HPDE6-E6E7 (cell line): ENCODE data around the gene TSEN2.
"Not testable (repeated sequence)": the region's sequence is repeated elsewhere in the genome, so short reads cannot be mapped to it uniquely, and the experiment has no call there.

Experiments
- DNase-seq: peaks from one replicate; pipeline ENCODE4 v3.0.0; 2011; ENCODE audit warnings: missing footprints; ENCODE audit errors: extremely low spot score

Gene TSEN2

GRCh38 chr3:12452361-12453330 lies 31.6 kb upstream of the TSEN2 start:
- DNase-seq: no peak

GRCh38 chr3:12454076-12454815 lies 30.0 kb upstream of the TSEN2 start:
- DNase-seq: peak; percentile 35

- no peak for DNase-seq
Observed at GRCh38 chr3:12454816-12455121, 29.5 kb upstream of the TSEN2 start.

GRCh38 chr3:12455740-12456139 lies 28.5 kb upstream of the TSEN2 start:
- no peak for DNase-seq

- DNase-seq: no peak
Observed at GRCh38 chr3:12456441-12456840, 27.8 kb upstream of the TSEN2 start.

- DNase-seq: not testable (repeated sequence)
Observed at GRCh38 chr3:12457380-12457779, 26.9 kb upstream of the TSEN2 start.

GRCh38 chr3:12458901-12459300 lies 25.4 kb upstream of the TSEN2 start:
- no peak for DNase-seq

- no peak for DNase-seq
Observed at GRCh38 chr3:12460127-12460526, 24.2 kb upstream of the TSEN2 start.

GRCh38 chr3:12461097-12461649 lies 23.1 kb upstream of the TSEN2 start:
- DNase-seq: no peak

GRCh38 chr3:12462159-12462947 lies 21.9 kb upstream of the TSEN2 start:
- no peak for DNase-seq

GRCh38 chr3:12463686-12464085 lies 20.6 kb upstream of the TSEN2 start:
- no peak for DNase-seq

- DNase-seq: no peak
Observed at GRCh38 chr3:12464181-12464580, 20.1 kb upstream of the TSEN2 start.

- DNase-seq: no peak
Observed at GRCh38 chr3:12465151-12465835, 19.0 kb upstream of the TSEN2 start.

- no peak for DNase-seq
Observed at GRCh38 chr3:12465836-12466225, 18.4 kb upstream of the TSEN2 start.

- DNase-seq: no peak
Observed at GRCh38 chr3:12467746-12468145, 16.5 kb upstream of the TSEN2 start.

- DNase-seq: no peak
Observed at GRCh38 chr3:12468276-12468675, 16.0 kb upstream of the TSEN2 start.

- DNase-seq: no peak
Observed at GRCh38 chr3:12468757-12469156, 15.5 kb upstream of the TSEN2 start.

GRCh38 chr3:12469222-12469621 lies 15.1 kb upstream of the TSEN2 start:
- not testable (repeated sequence) for DNase-seq

GRCh38 chr3:12470111-12470510 lies 14.2 kb upstream of the TSEN2 start:
- no peak for DNase-seq

- no peak for DNase-seq
Observed at GRCh38 chr3:12470680-12471079, 13.6 kb upstream of the TSEN2 start.

- DNase-seq: peak; percentile 10
Observed at GRCh38 chr3:12471241-12471640, 13.0 kb upstream of the TSEN2 start.
